NOMO-1 treated with dmso at 0.1 percent for 144 hours (cell line): ENCODE data around the gene CYP26B1.

ENCODE experiments used
- DNase-seq: peaks from one replicate; lab custom pipeline; 2025; ENCODE audit not compliant: unreplicated experiment; lab: John Stamatoyannopoulos, UW

The CYP26B1 gene

DNA sequence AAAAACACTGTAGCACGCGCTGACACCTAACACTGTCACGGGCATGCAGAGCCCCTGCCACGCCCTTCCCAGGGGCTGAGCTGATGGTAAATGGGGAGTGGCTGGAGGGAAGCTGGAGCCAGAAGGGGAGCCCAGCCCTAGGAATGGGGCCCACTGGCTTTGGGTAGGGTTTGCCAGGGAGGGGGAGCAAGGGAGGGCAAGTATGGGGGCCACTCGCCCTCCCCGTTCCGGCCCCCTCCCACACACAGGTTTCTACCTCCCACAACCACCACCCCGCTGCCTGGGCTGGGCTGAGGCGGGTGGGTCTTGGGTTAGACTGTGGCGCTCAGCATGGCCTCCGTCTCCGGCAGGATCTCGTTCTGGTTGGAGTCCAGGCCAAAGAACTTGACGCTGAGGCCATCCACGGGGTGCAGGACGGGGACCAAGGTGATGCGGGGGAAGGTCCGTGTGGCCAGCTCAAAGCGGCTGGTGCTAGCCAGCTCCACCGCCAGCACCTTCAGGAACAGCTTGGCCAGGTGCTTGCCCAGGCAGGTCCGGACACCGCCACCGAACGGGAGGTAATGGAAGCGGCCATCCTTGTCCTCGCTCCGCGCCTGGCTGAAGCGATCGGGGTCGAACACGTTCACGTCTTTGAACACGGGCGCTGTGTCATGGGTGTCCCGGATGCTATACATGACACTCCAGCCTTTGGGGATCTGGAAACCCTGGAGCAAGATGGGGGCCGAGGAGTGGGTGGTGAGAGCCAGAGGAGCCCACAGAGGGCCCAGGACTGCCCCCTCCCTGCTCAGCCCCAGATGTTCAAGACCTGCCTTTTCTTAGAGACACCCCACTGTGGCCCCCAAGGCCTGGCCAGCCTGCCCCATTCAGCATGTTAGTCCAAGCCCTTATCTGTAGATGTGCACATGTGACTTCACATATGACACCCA is 15.5 kb downstream of the CYP26B1 start:
- DNase-seq, result no peak

DNA sequence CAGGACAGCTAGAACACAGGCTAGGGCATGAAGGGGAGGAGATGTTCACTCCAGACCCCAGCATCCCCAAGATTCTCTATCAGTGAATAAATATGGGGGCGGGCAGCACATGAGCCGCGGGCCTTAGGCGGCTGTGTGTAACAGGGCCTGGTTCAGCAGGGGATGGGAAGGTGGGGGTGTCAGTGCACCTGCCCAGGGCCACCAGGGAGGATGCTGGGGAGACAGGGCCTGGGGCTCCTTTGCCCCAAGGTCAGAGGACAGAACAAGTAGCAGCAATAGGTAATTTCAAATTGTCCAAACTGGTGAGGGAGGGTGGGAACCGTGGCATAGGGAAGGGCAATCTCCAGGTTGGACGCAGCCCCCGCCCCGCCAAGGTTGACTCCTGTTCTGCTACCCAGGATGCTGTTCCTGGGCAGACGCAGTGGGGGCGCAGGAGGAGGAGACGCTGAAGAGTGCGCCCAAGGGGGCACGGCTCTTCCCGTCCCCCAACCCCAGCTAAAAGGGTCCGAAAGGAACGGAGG is 16.2 kb downstream of the CYP26B1 start:
- DNase-seq, result no peak

GRCh38 chr2:72130659-72131360 is 16.9 kb downstream of the CYP26B1 start:
- no peak for DNase-seq

GRCh38 chr2:72129681-72130340 is 17.9 kb downstream of the CYP26B1 start:
- DNase-seq, result no peak

- no peak for DNase-seq
Observed at GRCh38 chr2:72128843-72129227, 18.8 kb downstream of the CYP26B1 start.

GRCh38 chr2:72128059-72128842 is 19.4 kb downstream of the CYP26B1 start:
- DNase-seq, result no peak

- DNase-seq, result no peak
Observed at GRCh38 chr2:72127401-72128058, 20.1 kb downstream of the CYP26B1 start.

GRCh38 chr2:72126186-72127100 is 21.2 kb downstream of the CYP26B1 start:
- DNase-seq, result no peak

DNA sequence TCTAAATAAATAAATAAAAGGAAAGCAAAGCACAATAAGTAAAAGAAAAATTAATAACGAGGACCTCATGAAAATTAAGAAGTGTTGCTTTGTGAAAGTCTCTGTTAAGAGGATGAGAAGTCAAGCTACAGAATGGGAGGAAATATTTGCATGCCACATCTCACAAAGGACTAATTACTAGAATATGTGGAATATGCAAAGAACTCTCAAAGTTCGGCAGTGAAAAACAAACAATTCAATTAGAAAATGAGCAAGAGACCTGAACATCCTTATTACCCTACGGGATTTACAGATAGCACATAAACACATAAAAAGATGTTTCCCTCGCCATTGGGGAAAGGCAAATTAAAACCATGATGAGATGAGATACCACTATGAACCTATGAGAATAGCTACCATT is 23.3 kb downstream of the CYP26B1 start:
- DNase-seq, result no peak

- DNase-seq, result no peak
Observed at GRCh38 chr2:72121153-72121552, 26.5 kb downstream of the CYP26B1 start.

DNA sequence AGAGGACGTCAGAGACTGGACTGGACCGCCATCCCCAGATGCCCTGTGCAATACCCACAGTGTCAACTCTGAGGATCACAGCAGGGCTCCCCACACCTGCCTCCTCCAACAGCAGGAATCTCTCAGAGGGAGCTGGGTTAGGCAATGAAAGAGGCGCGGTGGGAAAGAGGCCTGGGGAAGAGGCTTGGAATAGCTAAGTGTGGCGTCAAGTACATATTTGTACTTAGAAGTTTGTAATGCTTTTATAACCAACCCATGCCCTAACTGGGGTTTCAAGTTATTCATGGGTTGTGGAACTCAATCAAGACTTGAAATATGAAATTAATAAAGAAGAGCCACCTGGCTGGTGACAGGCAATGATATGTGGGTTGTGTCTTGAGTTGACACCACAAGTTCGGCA is 28.7 kb downstream of the CYP26B1 start:
- DNase-seq, result no peak

GRCh38 chr2:72118386-72118785 is 29.3 kb downstream of the CYP26B1 start:
- DNase-seq, result no peak

- no peak for DNase-seq
Observed at GRCh38 chr2:72117718-72118117, 29.9 kb downstream of the CYP26B1 start.

DNA sequence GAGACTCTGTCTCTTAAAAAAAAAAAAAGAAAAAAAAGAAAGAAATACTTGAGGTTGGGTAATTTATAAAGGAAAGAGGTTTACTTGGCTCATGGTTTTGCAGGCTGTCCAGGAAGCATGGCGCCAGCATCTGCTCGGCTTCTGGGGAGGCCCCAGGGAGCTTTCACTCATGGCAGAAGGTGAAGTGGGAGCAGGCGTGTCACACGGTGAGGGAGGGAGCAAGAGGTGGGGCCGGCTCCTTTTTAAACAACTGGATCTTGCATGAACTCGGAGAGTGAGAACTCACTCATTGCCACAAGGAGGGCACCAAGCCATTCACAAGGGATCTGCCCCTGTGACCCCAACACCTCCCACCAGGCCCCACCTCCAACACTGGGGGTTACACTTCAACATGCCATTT is 30.6 kb downstream of the CYP26B1 start:
- DNase-seq, result no peak

- no peak for DNase-seq
Observed at GRCh38 chr2:72116081-72116533, 31.6 kb downstream of the CYP26B1 start.

DNA sequence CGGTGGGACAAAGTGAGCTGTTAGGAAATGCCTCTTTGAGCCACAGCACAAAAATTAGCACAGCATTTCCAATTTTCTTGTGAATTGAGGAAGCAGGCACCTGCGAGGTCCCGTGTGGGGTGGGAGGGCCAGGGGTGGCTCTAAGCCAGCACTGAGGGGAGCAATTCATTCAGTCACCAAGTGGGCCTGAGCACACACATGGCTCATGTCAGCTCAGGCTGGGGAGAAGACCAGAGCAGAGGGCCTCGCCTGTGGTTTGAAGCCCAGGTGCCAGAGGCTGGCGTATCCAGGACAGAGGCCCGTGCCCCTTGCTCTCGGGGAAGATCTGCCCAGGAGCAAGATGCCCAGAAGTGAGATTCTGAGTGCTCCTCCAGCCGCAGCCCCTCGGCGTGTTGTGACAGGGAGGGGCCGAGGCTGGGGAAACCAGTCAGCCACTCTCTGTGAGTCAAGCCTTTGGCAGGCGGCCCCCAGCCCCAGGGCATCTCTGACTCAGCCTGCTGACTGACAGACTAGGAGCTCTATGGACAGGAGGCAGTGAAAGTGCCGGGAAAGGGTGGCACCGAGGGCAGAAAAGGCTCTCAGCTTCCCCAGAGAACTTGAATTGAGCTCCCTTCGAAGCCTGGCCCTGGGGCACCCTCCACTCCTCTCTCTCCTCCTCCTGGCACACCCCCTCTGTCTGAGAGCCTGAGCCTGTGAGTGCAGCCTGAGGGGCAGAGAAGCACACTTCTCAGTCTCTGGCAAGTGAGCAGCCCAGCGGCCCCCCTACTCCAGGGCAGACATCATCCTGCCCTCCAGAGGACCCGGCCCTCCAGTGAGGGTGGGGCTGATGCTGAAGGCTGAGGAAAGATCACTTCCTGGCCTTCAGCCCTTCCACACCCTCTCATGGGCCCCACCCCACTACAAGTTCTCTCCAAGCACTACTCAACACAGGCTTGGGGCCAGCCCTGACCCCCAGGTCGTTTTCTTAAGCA is 32.3 kb downstream of the CYP26B1 start:
- no peak for DNase-seq

DNA sequence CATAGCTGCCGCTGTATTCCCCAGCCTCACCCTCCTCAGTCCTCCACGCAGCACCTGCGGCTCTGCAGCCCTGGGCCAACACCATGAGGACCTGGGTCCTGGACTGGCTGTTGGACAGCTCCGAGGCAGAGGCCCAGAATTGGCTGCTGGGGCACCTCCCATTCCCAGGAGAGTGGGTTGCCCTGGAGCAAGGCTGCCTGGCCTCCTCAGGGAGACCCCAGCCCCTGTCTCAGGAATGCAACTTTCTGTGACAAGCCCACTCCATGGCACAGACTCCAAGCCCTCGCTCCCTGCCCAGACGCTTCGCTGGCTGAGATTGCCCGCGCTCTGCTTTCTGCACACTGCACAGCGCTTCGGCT is 33.0 kb downstream of the CYP26B1 start:
- DNase-seq, result no peak
